Osteocyte (in vitro differentiated cells): Measurements from ENCODE around the gene SH3GL3. TPM values are rescaled to one million over a fixed set of nuclear protein-coding genes. Genes with fewer than 3 reads are reported as not detected.

ENCODE experiments used
- DNase-seq: peaks from one replicate; pipeline ENCODE4 v3.0.0; 2021; ENCODE audit warnings: mixed read lengths; ENCODE audit not compliant: unreplicated experiment; ENCODE audit errors: extremely low spot score
- H3K27ac Mint-ChIP-seq: one replicate; pipeline ENCODE4 v1.8.0; 2021; ENCODE audit warnings: mild to moderate bottlenecking, mixed read lengths; ENCODE audit not compliant: unreplicated experiment
- H3K27me3 Mint-ChIP-seq: one replicate; pipeline ENCODE4 v1.8.0; 2021; ENCODE audit warnings: mixed read lengths; ENCODE audit not compliant: unreplicated experiment
- H3K36me3 Mint-ChIP-seq: one replicate; pipeline ENCODE4 v1.8.0; 2021; ENCODE audit warnings: mixed read lengths; ENCODE audit not compliant: unreplicated experiment
- H3K4me1 Mint-ChIP-seq: one replicate; pipeline ENCODE4 v1.8.0; 2021; ENCODE audit warnings: mixed read lengths; ENCODE audit not compliant: unreplicated experiment
- H3K4me3 Mint-ChIP-seq: one replicate; pipeline ENCODE4 v1.8.0; 2021; ENCODE audit warnings: mild to moderate bottlenecking, moderate library complexity, mixed read lengths; ENCODE audit not compliant: unreplicated experiment
- H3K9me3 Mint-ChIP-seq: one replicate; pipeline ENCODE4 v1.8.0; 2021; ENCODE audit warnings: mixed read lengths; ENCODE audit not compliant: unreplicated experiment
- CTCF ChIP-seq: fragments of 200-600 bp; sonication (generic); IDR thresholded peaks from 2 replicates; pipeline ENCODE4 v1.5.0; 2021; ENCODE audit warnings: antibody characterized with exemption, mild to moderate bottlenecking, moderate library complexity
- total RNA-seq: library from RNA; stranded (reverse); gene quantifications from 2 replicates; pipeline ENCODE4 v1.2.1, GENCODE V29; 2021

Gene SH3GL3
- total RNA-seq, 1 donor from 2014 or later, result not detected

- Mint-ChIP-seq H3K9me3 (peaks cover under 1% of the 10 kb centered on the region), H3K4me1 (no peaks in the 10 kb centered on the region), H3K27ac (no peak overlapping the region), H3K4me3 (no peak overlapping the region), H3K36me3 (no peaks in the 10 kb centered on the region), H3K27me3 (peaks cover 18% of the 10 kb centered on the region)
- DNase-seq, result no peak
- no peak for TF ChIP-seq CTCF
These were observed 211.6 kb downstream of the SH3GL3 start for GRCh38 chr15:83658430-83659416.

DNA sequence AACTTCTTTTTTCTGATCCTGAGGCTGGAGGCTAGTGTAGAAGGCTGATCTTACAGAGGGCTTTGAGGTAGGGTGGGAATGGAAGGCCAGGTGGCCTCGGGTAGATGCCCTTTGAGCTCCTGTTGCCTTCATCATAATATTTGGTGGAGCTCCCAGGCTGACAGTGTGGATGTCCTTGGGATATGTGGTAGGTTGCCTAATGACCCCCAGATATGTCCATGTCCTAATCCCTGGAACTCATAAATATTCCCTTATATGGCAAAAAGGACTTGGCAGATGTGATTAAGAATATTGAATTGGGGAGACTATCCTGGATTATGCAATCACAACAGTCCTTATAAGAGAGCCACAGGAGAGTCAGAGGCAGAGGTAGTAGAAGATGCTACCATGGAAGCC lies 212.3 kb downstream of the SH3GL3 start:
- H3K4me1 Mint-ChIP-seq, result no peaks in the 10 kb centered on the region
- peaks cover 16% of the 10 kb centered on the region for H3K27me3 Mint-ChIP-seq
- H3K9me3 Mint-ChIP-seq, result peaks cover 3% of the 10 kb centered on the region
- no peak for DNase-seq
- no peak overlapping the region for H3K27ac Mint-ChIP-seq
- H3K4me3 Mint-ChIP-seq, result no peak overlapping the region
- TF ChIP-seq CTCF, result no peak
- H3K36me3 Mint-ChIP-seq, result no peaks in the 10 kb centered on the region

- H3K27me3 Mint-ChIP-seq, result no peaks in the 10 kb centered on the region
- H3K4me3 Mint-ChIP-seq, result no peak overlapping the region
- no peaks in the 10 kb centered on the region for H3K36me3 Mint-ChIP-seq
- H3K27ac Mint-ChIP-seq, result no peak overlapping the region
- no peak for TF ChIP-seq CTCF
- DNase-seq, result no peak
- no peaks in the 10 kb centered on the region for H3K4me1 Mint-ChIP-seq
- H3K9me3 Mint-ChIP-seq, result peaks cover 6% of the 10 kb centered on the region
These were observed 218.3 kb downstream of the SH3GL3 start for GRCh38 chr15:83665480-83665879.

Other genes starting within 250 kb of the SH3GL3 start
- gene HDGFL3, start 239.5 kb upstream of the SH3GL3 start, total RNA-seq, result 93.6 and 101 TPM in 2 replicates
- gene BNC1, start 162.7 kb upstream of the SH3GL3 start, total RNA-seq, result 3.2 TPM in 2 replicates
- gene ADAMTSL3, start 206.8 kb downstream of the SH3GL3 start, total RNA-seq, result not detected in 2 replicates